Measurements from ENCODE around the gene MOGAT1.

Gene MOGAT1, protein sequence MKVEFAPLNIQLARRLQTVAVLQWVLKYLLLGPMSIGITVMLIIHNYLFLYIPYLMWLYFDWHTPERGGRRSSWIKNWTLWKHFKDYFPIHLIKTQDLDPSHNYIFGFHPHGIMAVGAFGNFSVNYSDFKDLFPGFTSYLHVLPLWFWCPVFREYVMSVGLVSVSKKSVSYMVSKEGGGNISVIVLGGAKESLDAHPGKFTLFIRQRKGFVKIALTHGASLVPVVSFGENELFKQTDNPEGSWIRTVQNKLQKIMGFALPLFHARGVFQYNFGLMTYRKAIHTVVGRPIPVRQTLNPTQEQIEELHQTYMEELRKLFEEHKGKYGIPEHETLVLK

DNA sequence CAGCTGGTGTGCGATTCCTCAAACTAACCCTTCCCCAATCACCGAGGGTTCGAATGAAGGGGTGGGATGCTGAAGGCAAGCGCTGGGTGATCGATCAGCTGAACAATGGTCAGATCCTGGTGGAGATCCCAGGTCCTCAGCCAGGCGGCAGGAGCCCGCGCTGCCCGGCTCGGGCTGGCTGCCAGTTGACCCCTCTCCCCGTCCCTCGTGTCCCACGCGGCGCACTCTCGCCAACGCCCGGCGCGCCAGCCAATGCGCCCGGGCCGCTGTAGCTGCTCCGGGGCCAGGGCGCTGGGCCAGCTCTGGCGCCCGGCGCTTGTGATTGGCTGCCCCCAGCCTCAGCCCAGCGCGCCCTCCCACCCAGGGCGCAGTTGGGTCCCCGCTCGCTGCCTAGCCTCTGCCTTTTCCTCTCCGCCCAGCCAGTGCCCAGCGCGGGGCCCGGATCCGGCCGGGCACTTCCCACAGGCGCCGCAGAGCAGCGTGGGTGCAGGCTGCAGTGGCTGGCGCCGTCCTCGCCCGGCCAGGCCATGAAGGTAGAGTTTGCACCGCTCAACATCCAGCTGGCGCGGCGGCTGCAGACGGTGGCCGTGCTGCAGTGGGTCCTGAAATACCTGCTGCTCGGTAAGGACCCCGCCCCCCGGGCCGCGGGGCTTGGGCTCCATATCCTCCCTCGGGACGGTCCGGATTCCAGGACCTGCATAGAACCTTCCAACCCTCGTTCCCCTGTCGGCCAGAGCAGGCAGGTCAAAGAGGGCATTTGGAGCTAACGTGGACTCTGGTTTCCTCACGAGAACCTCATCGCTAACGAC is at the start of gene MOGAT1:
TSS of gene MOGAT1 (plus strand) at position 400 of the 809 bp plus-strand sequence. CDS start at position 528, 128 bp downstream.
- DNase-seq = no peak

- no peak for DNase-seq
These were observed 49.6 kb upstream of the MOGAT1 start for GRCh38 chr2:222621893-222622292.

- DNase-seq = no peak
These were observed 48.5 kb upstream of the MOGAT1 start for GRCh38 chr2:222622910-222623309.

GRCh38 chr2:222623756-222624309 is 47.6 kb upstream of the MOGAT1 start:
- DNase-seq = no peak

- DNase-seq = no peak
These were observed 43.7 kb upstream of the MOGAT1 start for GRCh38 chr2:222627764-222628163.

DNA sequence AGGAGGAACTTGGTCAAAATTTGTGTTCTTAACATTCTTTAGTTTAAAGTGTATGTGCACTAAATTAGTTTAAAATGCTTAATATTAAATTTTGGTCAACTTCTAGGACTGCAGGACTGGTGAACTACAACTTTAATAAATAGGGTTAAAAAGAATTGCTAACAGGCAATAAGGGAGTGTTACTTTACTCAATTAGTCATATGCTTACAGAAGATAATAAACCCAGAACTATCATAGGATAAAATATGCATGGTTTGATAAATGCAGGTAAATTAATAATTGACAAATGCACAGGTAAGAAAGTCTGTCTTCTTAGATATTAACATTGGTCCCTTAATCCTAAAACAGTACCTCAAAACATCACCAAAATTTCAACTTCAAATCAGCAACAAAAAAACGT is 36.2 kb upstream of the MOGAT1 start:
- no peak for DNase-seq

DNA sequence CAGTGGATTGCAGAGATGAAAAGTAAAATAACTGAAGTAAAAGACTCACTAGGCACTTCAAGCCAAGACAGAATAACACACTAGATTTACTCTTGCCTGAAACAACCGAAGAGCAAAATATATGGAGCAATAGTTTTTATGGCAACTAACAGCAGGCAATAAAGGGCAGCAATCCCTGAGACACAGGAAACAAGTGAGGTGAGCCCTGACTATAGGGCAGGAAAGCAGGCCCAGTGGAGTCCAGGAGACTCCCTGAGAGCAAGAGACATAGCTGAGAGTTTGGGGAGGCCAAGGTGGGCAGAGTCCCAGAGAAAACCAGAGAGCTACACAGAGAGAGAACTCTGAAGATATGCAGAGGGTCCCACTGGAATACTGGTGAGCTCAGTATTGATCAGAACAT is 34.4 kb upstream of the MOGAT1 start:
- DNase-seq = no peak

DNA sequence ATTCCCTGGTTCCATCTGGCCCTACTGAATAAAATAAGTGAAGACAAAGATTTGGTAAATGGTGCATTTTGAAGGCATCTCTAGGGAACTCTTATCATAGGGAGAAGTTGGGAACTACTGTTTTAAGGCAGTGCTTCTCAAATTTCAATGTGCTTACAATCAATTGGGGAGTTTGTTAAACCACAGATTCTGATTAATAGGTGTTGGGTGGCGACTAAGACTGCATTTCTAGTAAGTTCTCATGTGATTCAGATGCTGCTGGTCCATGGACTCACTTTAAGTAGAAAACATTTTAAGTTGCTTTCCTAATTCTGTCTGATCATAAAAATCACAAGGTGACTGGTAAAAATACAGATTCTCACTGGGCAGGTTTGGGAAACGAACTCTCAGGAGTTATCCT is 30.1 kb upstream of the MOGAT1 start:
- no peak for DNase-seq

GRCh38 chr2:222643134-222643533 is 28.3 kb upstream of the MOGAT1 start:
- no peak for DNase-seq

GRCh38 chr2:222646008-222646407 is 25.4 kb upstream of the MOGAT1 start:
- no peak for DNase-seq

DNA sequence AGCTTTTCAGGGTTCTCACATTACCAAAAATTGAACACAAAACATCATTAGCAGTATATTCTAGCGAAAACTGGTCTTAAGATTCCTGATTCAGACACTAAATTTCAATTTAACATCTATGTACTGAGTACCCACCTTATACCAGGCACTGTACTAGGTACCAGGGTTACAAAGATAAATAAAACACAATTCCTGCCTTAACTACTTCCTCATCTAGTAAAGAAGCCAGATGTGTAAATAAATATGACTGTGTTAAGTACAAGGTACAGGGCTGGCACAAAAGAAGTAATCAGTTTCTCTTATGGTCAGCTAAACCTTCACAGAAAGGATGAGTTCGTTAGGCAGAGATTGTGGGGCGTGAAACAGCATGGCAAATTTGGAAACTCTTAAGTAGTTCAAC is 21.7 kb upstream of the MOGAT1 start:
- DNase-seq = no peak

- no peak for DNase-seq
These were observed 19.6 kb upstream of the MOGAT1 start for GRCh38 chr2:222651718-222652418.

DNA sequence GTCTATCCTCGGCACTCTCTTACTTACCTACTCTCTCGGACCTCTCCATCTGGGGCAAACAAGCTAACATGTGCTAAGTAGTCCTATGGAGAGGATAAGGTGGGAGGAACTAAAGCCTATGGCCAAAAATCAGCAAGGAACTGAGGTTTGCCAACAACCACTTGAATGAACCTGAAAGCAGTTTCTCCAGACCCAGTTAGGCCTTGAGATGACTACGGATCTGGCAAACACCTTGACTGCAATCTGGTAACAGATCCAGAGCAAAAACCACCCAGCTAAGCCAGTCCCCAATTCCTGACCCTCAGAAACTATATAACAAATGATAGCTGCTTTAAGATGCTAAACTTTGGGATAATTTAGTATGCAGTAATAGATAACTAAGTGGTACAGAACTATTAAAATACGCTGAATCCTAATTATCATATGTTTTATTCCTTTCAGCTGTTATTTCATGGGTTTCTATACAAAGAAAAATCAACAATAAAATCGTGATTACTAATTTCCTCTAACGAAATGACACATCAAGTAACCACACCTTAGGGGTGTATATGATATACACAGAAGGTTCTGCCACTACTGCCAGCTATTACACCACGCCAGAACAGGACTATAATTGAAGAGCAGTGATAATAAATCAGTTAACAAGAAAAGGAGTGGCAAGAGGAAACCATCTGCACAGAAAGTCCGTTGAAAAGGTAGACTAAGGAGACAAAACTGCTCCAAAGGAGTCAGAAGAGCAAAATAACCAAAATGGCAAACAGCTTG is 18.8 kb upstream of the MOGAT1 start:
- no peak for DNase-seq

DNA sequence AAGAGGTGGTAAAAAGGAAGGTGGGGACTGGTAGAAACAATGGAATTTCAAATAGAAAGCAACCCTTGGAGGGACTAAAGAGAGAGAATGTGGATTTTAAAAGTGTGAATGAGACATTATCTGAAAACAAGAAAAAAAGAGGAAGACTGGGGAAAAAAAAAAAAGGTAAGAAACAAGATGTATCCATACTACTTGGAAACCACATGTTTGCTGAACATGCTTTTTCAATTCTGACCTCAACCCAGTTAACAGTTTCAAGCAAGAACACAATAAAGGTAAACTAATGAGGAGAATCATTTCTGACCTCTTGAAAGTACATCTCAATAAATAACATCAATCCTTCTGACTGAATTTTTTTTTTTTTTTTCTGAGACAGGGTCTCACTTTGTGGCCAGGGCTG is 18.2 kb upstream of the MOGAT1 start:
- no peak for DNase-seq

- peak; percentile 45 for DNase-seq
These were observed 15.5 kb upstream of the MOGAT1 start, which contains the start of gene FARSB for GRCh38 chr2:222655787-222656525. FARSB (minus strand) TSS chr2:222656092; CDS start chr2:222656073, 19 bp downstream.

- DNase-seq = no peak
These were observed 14.7 kb upstream of the MOGAT1 start for GRCh38 chr2:222656526-222657446.

GRCh38 chr2:222663479-222663878 is 8.0 kb upstream of the MOGAT1 start:
- no peak for DNase-seq

- no peak for DNase-seq
These were observed 2.8 kb upstream of the MOGAT1 start for GRCh38 chr2:222668494-222669154.

GRCh38 chr2:222669353-222669752 is 2.1 kb upstream of the MOGAT1 start:
- no peak for DNase-seq
